Tibial nerve (tissue), 4 donors: ENCODE data around the gene UGT1A4.

Source experiments
- CTCF ChIP-seq, 5 experiments: fragments of 200-600 bp in 3 of 5; fragments of 450-650 bp in 2 of 5; sonication (generic) in 3 of 5; IDR thresholded peaks; one replicate each; pipeline ENCODE4 v1.5.1; 2016 to 2019; ENCODE audit warnings: antibody characterized with exemption in 5 of 5, mild to moderate bottlenecking in 3 of 5, moderate library complexity in 2 of 5
- EP300 ChIP-seq, 2 donors: sonication (generic); formaldehyde crosslinking; IDR thresholded peaks; one replicate each; pipeline ENCODE4 v1.6.1; 2017; ENCODE audit warnings: antibody characterized with exemption in 2 of 2, mild to moderate bottlenecking in 1 of 2
- POLR2A ChIP-seq, 2 donors: fragments of 450-650 bp; IDR thresholded peaks; one replicate each; pipeline ENCODE4 v1.6.1; 2017; ENCODE audit warnings: antibody characterized with exemption in 2 of 2, mild to moderate bottlenecking in 2 of 2, moderate library complexity in 2 of 2

DNA sequence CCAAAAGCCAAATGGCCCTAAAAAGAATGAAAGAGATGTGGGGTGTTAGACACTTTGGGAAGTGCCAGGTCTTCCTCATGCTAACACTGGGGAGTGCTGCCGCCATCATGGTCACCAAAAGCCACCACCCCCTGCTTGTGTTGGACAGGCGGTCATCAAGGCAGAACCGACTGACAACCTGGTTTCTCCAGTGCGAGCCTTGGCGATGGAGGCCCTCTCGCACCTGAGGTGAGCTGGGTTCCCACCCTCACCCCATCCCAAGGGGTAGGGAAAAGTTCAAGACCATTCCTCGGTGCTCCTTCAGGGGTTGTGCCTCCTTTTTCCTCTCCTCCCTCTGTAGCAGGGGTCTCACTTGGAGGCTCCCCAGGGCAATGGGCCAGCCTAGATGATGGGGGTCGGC lies 93.2 kb downstream of the UGT1A4 start:
- TF ChIP-seq POLR2A (IDR thresholded peaks at IDR 0.05) (no peak), CTCF (IDR thresholded peaks at IDR 0.05) (no peak), EP300 (IDR thresholded peaks at IDR 0.05) (no peak)
